Measurements from ENCODE around the gene AIF1L. TPM values are rescaled to one million over a fixed set of nuclear protein-coding genes. Genes with fewer than 3 reads are reported as not detected.

The AIF1L gene
- total RNA-seq, 1 donor = 0.45 TPM

DNA sequence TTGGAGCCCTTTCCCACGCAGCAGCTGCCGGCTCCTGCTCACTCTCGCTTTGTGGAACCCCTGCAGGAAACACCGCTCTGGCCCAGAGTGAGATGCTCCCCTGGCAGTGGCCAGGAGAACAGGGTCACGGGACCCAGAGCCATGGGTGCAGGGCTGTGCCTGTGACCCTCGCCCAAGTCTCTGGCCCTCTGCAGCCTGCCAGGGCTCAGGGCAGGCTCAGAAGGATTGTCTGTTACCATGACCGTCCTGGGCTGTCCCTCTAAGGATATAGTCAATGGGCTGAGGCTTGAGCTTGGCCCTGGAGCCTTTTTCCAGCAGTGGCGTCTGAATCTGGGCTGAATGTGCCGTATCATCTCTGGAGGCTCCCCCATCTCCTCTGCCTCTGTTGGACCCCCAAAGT, 28.7 kb upstream of the AIF1L start:
- no peak for DNase-seq (ENCODE audit: low read depth)
- TF ChIP-seq, protein P1, sequence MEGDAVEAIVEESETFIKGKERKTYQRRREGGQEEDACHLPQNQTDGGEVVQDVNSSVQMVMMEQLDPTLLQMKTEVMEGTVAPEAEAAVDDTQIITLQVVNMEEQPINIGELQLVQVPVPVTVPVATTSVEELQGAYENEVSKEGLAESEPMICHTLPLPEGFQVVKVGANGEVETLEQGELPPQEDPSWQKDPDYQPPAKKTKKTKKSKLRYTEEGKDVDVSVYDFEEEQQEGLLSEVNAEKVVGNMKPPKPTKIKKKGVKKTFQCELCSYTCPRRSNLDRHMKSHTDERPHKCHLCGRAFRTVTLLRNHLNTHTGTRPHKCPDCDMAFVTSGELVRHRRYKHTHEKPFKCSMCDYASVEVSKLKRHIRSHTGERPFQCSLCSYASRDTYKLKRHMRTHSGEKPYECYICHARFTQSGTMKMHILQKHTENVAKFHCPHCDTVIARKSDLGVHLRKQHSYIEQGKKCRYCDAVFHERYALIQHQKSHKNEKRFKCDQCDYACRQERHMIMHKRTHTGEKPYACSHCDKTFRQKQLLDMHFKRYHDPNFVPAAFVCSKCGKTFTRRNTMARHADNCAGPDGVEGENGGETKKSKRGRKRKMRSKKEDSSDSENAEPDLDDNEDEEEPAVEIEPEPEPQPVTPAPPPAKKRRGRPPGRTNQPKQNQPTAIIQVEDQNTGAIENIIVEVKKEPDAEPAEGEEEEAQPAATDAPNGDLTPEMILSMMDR (IDR thresholded peaks at IDR 0.05; ENCODE audit: insufficient read depth, low read length) = no peak

DNA sequence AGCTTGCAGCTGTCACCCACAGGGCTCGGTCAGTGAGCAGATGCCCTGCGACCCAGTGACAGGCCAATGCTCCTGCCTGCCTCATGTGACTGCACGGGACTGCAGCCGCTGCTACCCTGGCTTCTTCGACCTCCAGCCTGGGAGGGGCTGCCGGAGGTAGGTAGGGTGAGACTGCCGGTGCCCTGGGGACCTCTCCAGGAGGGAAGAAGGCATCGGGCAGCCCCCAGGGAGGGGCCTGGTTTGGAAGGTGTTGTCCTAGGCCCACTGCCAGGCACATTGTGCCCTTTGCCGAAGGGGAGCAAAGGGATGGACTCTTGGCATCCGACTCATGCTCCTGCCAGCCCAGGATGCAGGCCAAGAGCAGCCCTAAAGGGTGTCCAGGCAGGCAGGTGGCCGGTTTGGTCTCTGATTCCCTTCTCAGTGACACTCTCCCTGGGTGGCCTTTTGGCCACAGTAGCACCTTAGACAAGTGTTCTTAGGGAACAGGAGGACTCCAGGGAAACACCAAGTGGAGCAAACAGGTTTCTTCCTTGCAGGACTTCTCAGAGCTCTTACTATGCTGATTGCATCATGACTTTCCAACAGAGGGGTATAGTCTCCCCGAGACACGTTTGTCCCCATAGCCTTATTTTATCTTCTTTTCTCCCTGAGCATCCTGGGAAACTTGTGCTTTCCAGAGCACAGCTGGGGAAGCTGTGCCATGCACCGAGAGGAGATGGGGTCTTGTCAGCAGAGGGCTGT, 28.1 kb upstream of the AIF1L start:
- DNase-seq (ENCODE audit: low read depth) = no peak
- TF ChIP-seq, protein P1 (IDR thresholded peaks at IDR 0.05; ENCODE audit: insufficient read depth, low read length) = no peak
- H3K4me3 ChIP-seq (ENCODE audit: low read depth, low read length) = no peak overlapping the region

More for the DNA sequence above, 28.7 kb upstream of the AIF1L start:
- H3K4me3 ChIP-seq (ENCODE audit: low read depth, low read length) = no peak overlapping the region

DNA sequence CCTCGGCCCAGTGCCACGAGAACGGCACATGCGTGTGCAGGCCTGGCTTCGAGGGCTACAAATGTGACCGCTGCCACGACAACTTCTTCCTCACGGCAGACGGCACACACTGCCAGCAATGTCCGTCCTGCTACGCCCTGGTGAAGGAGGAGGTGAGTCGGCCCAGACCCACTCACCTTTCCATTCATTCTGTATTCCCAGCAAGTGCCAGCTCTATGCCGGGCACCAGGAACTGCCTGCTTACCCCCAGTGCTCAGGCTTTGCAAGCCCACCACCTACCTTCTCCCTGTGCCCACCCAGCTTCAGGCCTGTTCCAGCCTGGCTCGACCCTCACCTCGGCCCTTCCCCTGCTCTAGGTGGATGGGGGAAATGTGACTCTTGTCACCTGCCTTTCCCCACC, 26.6 kb upstream of the AIF1L start:
- TF ChIP-seq, protein P1 (IDR thresholded peaks at IDR 0.05; ENCODE audit: insufficient read depth, low read length) = no peak
- DNase-seq (ENCODE audit: low read depth) = no peak
- H3K4me3 ChIP-seq (ENCODE audit: low read depth, low read length) = no peak overlapping the region

DNA sequence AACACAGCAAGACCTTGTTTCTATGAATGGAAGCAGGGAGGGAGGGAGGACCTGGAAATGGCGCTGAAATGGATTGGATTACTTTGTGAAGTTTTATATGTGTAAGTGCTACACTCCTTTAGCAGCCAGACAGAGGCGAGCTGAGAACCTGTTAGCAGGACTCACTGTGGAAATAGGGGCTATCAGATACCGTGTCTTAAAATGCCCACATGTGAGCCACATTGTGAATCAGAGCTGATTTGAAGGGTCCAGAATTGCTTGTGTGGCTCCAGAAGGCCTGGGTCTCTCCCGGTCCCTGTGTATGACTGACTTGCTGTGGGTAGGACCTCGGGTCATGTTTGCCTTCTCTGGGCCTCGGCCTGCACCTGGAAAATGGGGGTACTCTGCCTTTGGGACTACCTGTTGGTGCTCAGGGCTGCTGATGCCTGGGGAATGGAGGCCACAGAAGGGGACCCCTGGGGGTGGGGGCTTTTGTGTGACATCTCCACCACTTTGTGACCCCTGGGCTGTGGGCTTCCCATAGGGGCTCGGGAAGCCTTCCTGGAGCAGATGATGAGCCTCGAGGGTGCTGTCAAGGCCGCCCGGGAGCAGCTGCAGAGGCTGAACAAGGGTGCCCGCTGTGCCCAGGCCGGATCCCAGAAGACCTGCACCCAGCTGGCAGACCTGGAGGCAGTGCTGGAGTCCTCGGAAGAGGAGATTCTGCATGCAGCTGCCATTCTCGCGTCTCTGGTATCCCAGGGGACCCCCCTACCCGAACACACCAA, 24.0 kb upstream of the AIF1L start:
- no peak overlapping the region for H3K4me3 ChIP-seq (ENCODE audit: low read depth, low read length)
- DNase-seq (ENCODE audit: low read depth) = no peak
- TF ChIP-seq, protein P1 (IDR thresholded peaks at IDR 0.05; ENCODE audit: insufficient read depth, low read length) = no peak

DNA sequence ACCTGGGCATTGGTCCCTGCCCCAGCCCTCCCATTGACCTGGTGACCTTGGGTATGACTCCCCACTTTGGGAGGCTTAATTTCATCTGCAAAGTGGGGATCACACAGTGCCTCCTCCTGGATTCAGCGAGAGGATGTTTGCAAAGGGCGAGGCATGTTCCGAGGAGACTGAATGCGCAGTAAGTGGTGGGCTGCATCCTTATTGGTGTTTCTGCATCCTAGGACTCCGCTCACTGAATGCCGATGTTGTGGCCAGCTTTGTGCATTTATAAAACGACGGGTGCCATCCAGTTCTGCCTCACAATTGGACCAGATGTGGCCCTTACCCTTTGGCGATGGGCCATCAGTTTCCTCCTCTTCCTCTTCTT, 23.5 kb upstream of the AIF1L start:
- no peak overlapping the region for H3K4me3 ChIP-seq (ENCODE audit: low read depth, low read length)
- DNase-seq (ENCODE audit: low read depth) = no peak
- TF ChIP-seq, protein P1 (IDR thresholded peaks at IDR 0.05; ENCODE audit: insufficient read depth, low read length) = no peak

DNA sequence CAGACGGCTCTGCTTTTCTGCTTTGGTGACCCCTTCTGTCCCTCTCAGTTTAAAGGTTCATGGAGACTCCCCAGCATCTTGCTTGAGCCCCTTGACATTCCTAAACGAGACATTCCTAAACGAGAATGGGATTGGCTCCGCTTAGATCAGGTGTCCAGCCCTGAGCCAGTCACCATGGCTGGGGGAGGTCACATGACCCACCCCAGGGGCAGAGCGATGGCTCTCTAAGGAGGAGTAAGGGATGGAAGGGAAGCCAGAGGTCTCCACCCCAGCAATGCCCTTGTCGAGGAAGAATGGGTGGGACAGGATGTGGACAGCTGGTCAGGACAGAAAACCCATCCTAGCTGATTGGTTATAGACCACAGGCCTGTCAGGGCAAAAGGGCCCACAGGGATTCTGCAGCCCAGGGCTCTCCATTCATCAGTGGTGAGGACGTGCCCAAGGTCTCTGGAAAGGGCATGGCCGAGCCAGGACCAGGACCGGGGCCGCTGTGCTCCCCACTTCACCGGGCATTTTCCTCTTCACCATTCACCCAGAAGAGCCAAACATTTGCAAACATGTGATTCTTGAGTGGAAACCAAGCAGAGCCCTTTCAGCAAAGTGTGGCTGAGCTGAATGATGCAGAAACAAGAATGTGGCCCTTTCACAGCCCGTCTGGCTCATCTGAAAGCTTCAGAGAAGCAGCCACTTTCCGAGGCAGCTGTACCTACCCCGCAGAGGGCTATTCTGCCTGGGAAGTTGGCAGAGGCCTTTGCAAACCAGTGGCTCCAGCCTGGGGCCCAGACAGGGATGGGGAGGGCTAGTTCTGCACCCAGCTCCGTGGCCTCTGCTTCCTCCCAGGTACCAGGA, 19.8 kb upstream of the AIF1L start:
- H3K4me3 ChIP-seq (ENCODE audit: low read depth, low read length) = no peak overlapping the region
- DNase-seq (ENCODE audit: low read depth) = no peak
- TF ChIP-seq, protein P1 (IDR thresholded peaks at IDR 0.05; ENCODE audit: insufficient read depth, low read length) = no peak
